Testis (tissue), 2 donors: ENCODE measurements around the gene SLC39A7.

Experiments
- POLR2A ChIP-seq: fragments of 450-650 bp; IDR thresholded peaks from one replicate; pipeline ENCODE4 v1.6.1; 2017; ENCODE audit warnings: antibody characterized with exemption, mild to moderate bottlenecking, moderate library complexity
- TF ChIP-seq, protein P1 (sequence below), 3 experiments: fragments of 450-650 bp in 2 of 3; fragments of 200-600 bp in 1 of 3; sonication (generic) in 1 of 3; IDR thresholded peaks; one replicate each; pipeline ENCODE4 v1.5.1; 2016 to 2019; ENCODE audit warnings: antibody characterized with exemption in 3 of 3, mild to moderate bottlenecking in 2 of 3, moderate library complexity in 1 of 3

DNA sequence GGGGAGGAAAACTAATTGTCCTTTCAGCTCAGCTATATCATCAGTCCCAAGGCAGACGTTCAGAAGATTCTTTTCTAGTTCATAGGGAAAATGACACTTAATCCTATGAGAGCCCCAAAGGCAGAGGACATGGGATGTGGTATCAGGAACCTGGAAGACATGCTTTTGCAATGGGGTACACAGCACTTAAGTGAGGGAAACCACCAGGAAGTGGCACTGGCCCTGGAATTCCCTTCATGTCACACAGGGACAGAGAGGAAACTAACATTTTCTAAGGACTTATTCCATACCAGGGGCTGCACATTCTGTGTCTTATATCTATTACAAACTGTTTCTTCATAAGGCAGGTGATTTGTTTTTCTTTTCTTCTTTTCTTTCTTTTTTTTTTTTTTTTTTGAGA is 42.8 kb downstream of the SLC39A7 start:
- no peak for TF ChIP-seq POLR2A
- TF ChIP-seq, protein P1, sequence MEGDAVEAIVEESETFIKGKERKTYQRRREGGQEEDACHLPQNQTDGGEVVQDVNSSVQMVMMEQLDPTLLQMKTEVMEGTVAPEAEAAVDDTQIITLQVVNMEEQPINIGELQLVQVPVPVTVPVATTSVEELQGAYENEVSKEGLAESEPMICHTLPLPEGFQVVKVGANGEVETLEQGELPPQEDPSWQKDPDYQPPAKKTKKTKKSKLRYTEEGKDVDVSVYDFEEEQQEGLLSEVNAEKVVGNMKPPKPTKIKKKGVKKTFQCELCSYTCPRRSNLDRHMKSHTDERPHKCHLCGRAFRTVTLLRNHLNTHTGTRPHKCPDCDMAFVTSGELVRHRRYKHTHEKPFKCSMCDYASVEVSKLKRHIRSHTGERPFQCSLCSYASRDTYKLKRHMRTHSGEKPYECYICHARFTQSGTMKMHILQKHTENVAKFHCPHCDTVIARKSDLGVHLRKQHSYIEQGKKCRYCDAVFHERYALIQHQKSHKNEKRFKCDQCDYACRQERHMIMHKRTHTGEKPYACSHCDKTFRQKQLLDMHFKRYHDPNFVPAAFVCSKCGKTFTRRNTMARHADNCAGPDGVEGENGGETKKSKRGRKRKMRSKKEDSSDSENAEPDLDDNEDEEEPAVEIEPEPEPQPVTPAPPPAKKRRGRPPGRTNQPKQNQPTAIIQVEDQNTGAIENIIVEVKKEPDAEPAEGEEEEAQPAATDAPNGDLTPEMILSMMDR (IDR thresholded peaks at IDR 0.05): no peak
